Measurements from ENCODE around the gene ITGAE. TPM values are rescaled to one million over a fixed set of nuclear protein-coding genes. Genes with fewer than 3 reads are reported as not detected.

Gene ITGAE
- total and polyA plus RNA-seq, 2 experiments from 2014 or later = 11.7 to 44.9 TPM

DNA sequence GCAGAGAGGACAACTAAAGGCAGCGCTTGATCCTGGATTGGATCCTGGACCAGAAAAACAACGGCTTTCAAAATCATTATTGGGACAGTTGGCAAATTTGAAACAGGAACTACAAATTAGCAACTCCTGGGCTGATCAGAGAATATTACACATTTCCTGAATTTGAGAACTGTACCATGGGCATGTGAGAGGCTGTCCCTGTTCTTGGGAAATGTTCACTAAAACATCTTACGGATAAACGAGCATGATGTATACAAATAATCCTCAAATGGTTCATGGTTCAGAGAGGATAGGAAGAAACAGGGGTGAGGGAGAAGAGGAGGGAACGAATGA is 2.3 kb upstream of the ITGAE start (continued):
- no peak for TF ChIP-seq EZH2 (IDR thresholded peaks at IDR 0.05; ENCODE audit: low read depth, unreplicated experiment)
- TF ChIP-seq ZNF331 (CRISPR knock-in tag; IDR thresholded peaks at IDR 0.05; ENCODE audit: low read depth) = no peak
- TF ChIP-seq NANOG (IDR thresholded peaks at IDR 0.05; ENCODE audit: borderline replicate concordance) = no peak
- TF ChIP-seq EZH2phosphoT487 (IDR thresholded peaks at IDR 0.05; ENCODE audit: unreplicated experiment) = no peak
- no peak for TF ChIP-seq CREB1 (CRISPR knock-in tag; IDR thresholded peaks at IDR 0.05; ENCODE audit: low read depth)
- no peak for TF ChIP-seq POLR2AphosphoS5 (IDR thresholded peaks at IDR 0.05; ENCODE audit: low read depth)
- no peak for TF ChIP-seq STAT1 (IDR thresholded peaks at IDR 0.05; ENCODE audit: unreplicated experiment)
- no peak for TF ChIP-seq JUNB (IDR thresholded peaks at IDR 0.05; ENCODE audit: unreplicated experiment)
- TF ChIP-seq, protein P1, sequence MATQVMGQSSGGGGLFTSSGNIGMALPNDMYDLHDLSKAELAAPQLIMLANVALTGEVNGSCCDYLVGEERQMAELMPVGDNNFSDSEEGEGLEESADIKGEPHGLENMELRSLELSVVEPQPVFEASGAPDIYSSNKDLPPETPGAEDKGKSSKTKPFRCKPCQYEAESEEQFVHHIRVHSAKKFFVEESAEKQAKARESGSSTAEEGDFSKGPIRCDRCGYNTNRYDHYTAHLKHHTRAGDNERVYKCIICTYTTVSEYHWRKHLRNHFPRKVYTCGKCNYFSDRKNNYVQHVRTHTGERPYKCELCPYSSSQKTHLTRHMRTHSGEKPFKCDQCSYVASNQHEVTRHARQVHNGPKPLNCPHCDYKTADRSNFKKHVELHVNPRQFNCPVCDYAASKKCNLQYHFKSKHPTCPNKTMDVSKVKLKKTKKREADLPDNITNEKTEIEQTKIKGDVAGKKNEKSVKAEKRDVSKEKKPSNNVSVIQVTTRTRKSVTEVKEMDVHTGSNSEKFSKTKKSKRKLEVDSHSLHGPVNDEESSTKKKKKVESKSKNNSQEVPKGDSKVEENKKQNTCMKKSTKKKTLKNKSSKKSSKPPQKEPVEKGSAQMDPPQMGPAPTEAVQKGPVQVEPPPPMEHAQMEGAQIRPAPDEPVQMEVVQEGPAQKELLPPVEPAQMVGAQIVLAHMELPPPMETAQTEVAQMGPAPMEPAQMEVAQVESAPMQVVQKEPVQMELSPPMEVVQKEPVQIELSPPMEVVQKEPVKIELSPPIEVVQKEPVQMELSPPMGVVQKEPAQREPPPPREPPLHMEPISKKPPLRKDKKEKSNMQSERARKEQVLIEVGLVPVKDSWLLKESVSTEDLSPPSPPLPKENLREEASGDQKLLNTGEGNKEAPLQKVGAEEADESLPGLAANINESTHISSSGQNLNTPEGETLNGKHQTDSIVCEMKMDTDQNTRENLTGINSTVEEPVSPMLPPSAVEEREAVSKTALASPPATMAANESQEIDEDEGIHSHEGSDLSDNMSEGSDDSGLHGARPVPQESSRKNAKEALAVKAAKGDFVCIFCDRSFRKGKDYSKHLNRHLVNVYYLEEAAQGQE (IDR thresholded peaks at IDR 0.05; ENCODE audit: unreplicated experiment) = no peak

DNA sequence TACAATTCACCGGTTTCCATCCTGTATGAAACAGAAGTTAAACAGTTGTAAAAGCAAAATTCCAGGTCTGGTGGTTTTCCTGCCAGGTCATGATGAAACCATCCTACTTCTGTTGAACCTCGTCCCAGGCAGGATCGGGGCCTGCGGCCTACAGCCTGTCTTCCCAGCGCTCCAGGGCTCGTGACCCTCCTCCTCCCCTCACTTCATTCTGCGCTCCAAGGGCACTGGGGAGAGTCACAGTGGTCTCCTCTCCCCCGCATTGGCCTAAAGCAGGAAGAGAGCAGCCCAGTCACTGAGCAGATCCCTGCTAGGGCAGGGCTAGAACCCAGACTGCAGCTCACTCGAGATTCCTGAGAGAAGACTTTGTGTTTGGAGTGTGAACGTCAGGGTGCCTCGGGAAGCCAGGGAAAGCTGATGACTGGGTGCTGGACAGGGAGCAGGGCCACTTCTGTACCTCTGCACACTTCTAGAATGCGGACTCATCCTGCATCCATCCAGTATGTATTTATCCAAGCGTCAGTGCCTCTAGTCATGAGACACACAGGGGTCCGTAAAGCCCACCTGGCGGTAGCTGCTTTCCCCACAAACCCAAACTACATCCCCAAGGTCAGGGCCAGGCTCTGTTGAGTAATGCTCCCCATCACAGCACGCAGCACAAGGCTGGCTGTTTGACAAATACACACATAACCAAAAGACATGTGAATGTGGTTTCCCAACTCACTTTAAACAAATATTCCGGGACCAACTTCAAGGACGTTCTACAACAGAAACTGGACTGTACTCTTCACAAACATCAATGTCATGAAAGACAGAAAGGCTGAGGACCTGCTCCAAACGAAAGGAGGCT is 1.7 kb upstream of the ITGAE start:
- Mint-ChIP-seq H3K9me3 (no peaks in the 10 kb centered on the region), H3K27me3 (ENCODE audit: insufficient read depth, low read depth, poor library complexity) (peaks cover 5% of the 10 kb centered on the region), H3K27ac (no peak overlapping the region), H3K36me3 (ENCODE audit: low read depth) (peaks cover 12% of the 10 kb centered on the region), H3K4me3 (no peak overlapping the region), H3K4me1 (no peaks in the 10 kb centered on the region)
- no peak overlapping the region; the same call in 1 of the 2 replicates for H3K27ac ChIP-seq (ENCODE audit: low read depth)
- H3K27me3 ChIP-seq (ENCODE audit: insufficient read depth) = no peaks in the 10 kb centered on the region
- no peaks in the 10 kb centered on the region for H3K9me2 ChIP-seq (ENCODE audit: insufficient read depth)
- H3K79me2 ChIP-seq (replicated peaks; ENCODE audit: insufficient read depth) = no peaks in the 10 kb centered on the region
- peaks cover 11% of the 10 kb centered on the region; the same call in 1 of the 2 replicates for H3K36me3 ChIP-seq (ENCODE audit: insufficient read depth)
- peaks cover 4% of the 10 kb centered on the region for H3F3A ChIP-seq (replicated peaks; ENCODE audit: low read depth)
- peaks cover 4% of the 10 kb centered on the region for H4K20me1 ChIP-seq (replicated peaks; ENCODE audit: insufficient read depth)
- TF ChIP-seq, protein P2, sequence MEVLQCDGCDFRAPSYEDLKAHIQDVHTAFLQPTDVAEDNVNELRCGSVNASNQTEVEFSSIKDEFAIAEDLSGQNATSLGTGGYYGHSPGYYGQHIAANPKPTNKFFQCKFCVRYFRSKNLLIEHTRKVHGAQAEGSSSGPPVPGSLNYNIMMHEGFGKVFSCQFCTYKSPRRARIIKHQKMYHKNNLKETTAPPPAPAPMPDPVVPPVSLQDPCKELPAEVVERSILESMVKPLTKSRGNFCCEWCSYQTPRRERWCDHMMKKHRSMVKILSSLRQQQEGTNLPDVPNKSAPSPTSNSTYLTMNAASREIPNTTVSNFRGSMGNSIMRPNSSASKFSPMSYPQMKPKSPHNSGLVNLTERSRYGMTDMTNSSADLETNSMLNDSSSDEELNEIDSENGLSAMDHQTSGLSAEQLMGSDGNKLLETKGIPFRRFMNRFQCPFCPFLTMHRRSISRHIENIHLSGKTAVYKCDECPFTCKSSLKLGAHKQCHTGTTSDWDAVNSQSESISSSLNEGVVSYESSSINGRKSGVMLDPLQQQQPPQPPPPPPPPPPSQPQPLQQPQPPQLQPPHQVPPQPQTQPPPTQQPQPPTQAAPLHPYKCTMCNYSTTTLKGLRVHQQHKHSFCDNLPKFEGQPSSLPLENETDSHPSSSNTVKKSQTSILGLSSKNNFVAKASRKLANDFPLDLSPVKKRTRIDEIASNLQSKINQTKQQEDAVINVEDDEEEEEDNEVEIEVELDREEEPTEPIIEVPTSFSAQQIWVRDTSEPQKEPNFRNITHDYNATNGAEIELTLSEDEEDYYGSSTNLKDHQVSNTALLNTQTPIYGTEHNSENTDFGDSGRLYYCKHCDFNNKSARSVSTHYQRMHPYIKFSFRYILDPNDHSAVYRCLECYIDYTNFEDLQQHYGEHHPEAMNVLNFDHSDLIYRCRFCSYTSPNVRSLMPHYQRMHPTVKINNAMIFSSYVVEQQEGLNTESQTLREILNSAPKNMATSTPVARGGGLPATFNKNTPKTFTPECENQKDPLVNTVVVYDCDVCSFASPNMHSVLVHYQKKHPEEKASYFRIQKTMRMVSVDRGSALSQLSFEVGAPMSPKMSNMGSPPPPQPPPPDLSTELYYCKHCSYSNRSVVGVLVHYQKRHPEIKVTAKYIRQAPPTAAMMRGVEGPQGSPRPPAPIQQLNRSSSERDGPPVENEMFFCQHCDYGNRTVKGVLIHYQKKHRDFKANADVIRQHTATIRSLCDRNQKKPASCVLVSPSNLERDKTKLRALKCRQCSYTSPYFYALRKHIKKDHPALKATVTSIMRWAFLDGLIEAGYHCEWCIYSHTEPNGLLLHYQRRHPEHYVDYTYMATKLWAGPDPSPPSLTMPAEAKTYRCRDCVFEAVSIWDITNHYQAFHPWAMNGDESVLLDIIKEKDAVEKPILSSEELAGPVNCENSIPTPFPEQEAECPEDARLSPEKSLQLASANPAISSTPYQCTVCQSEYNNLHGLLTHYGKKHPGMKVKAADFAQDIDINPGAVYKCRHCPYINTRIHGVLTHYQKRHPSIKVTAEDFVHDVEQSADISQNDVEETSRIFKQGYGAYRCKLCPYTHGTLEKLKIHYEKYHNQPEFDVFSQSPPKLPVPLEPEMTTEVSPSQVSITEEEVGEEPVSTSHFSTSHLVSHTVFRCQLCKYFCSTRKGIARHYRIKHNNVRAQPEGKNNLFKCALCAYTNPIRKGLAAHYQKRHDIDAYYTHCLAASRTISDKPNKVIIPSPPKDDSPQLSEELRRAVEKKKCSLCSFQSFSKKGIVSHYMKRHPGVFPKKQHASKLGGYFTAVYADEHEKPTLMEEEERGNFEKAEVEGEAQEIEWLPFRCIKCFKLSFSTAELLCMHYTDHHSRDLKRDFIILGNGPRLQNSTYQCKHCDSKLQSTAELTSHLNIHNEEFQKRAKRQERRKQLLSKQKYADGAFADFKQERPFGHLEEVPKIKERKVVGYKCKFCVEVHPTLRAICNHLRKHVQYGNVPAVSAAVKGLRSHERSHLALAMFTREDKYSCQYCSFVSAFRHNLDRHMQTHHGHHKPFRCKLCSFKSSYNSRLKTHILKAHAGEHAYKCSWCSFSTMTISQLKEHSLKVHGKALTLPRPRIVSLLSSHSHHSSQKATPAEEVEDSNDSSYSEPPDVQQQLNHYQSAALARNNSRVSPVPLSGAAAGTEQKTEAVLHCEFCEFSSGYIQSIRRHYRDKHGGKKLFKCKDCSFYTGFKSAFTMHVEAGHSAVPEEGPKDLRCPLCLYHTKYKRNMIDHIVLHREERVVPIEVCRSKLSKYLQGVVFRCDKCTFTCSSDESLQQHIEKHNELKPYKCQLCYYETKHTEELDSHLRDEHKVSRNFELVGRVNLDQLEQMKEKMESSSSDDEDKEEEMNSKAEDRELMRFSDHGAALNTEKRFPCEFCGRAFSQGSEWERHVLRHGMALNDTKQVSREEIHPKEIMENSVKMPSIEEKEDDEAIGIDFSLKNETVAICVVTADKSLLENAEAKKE (CRISPR knock-in tag; IDR thresholded peaks at IDR 0.05) = no peak
- TF ChIP-seq STAT1 (IDR thresholded peaks at IDR 0.05; ENCODE audit: unreplicated experiment) (no peak), JUNB (IDR thresholded peaks at IDR 0.05; ENCODE audit: unreplicated experiment) (no peak), ZNF114 (CRISPR knock-in tag; IDR thresholded peaks at IDR 0.05) (no peak), CREB1 (CRISPR knock-in tag; IDR thresholded peaks at IDR 0.05; ENCODE audit: low read depth) (no peak)
- TF ChIP-seq, protein P3, sequence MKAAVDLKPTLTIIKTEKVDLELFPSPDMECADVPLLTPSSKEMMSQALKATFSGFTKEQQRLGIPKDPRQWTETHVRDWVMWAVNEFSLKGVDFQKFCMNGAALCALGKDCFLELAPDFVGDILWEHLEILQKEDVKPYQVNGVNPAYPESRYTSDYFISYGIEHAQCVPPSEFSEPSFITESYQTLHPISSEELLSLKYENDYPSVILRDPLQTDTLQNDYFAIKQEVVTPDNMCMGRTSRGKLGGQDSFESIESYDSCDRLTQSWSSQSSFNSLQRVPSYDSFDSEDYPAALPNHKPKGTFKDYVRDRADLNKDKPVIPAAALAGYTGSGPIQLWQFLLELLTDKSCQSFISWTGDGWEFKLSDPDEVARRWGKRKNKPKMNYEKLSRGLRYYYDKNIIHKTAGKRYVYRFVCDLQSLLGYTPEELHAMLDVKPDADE (IDR thresholded peaks at IDR 0.05) = no peak
- H2AFZ ChIP-seq = no peak overlapping the region
- H3K4me1 ChIP-seq (ENCODE audit: insufficient read depth) = no peaks in the 10 kb centered on the region
- no peak overlapping the region for H3K4me3 ChIP-seq
- ATAC-seq (no peak), DNase-seq (ENCODE audit: low spot score) (no peak)
- H3K4me2 ChIP-seq = no peak overlapping the region

Data from GM23338 (cell line).